Measurements from ENCODE around the gene CYLD.

The CYLD gene

DNA sequence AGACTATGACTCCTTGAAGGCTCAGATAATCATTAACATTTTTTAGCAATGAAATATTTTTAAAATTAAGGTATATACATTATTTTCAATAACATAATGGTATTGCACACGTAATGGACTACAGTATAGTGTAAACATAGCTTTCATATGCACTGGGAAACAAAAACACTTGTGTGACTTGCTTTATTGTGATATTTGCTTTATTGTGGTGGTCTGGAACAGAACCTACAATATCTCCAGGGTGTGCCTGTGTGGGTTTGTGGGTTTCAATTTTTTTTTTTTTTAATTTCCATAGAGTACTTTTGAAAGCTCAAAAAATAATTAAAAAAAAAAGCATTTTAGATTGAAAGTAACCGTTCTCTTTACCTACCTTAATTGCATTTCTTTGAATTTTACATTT, 25.3 kb downstream of the CYLD start:
- H3K9ac ChIP-seq (ENCODE audit: insufficient read length, low read depth), result no peak overlapping the region
- H3K4me1 ChIP-seq (ENCODE audit: insufficient read depth, insufficient read length), result no peaks in the 10 kb centered on the region
- peaks cover 17% of the 10 kb centered on the region for H3K9me3 ChIP-seq (ENCODE audit: insufficient read depth, low read length)
- TF ChIP-seq SUZ12 (IDR thresholded peaks at IDR 0.05; ENCODE audit: extremely low read depth, insufficient read depth, insufficient read length), result no peak
- TF ChIP-seq YY1 (IDR thresholded peaks at IDR 0.05; ENCODE audit: insufficient read depth, insufficient read length), result no peak
- TF ChIP-seq ZNF274 (IDR thresholded peaks at IDR 0.05; ENCODE audit: low read depth, low read length), result no peak
- DNase-seq (ENCODE audit: low read depth, low spot score), result no peak
- H3K27me3 ChIP-seq (ENCODE audit: insufficient read depth, insufficient read length), result no peaks in the 10 kb centered on the region
- H3K4me3 ChIP-seq (ENCODE audit: insufficient read length, low read depth), result no peak overlapping the region
- no peaks in the 10 kb centered on the region for H3K36me3 ChIP-seq (ENCODE audit: insufficient read depth, insufficient read length, low read length)

DNA sequence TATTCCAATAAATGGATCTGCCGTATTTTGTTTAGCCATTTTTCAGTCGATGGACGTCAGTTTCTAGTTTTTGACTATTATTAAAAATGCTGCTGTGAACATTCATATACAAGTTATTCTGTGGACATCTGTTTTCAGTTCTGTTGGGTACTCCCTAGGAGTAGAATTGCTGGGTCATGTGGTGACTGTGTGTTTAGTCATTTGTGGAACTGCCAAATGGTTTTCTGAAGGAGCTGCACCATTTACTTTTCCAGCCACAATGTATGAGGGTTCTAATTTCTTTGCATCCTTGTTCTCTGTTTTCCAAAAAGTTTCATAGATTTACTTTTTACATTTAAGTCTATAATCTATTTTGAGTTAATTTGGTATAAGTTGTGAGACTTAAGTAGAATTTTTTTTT, 29.5 kb downstream of the CYLD start:
- Histone ChIP-seq H3K9me3 (ENCODE audit: insufficient read depth, low read length) (peaks cover 2% of the 10 kb centered on the region), H3K9ac (ENCODE audit: insufficient read length, low read depth) (no peak overlapping the region), H3K4me1 (ENCODE audit: insufficient read depth, insufficient read length) (no peaks in the 10 kb centered on the region), H3K4me3 (ENCODE audit: insufficient read length, low read depth) (no peak overlapping the region), H3K36me3 (ENCODE audit: insufficient read depth, insufficient read length, low read length) (no peaks in the 10 kb centered on the region), H3K27me3 (ENCODE audit: insufficient read depth, insufficient read length) (no peaks in the 10 kb centered on the region)
- DNase-seq (ENCODE audit: low read depth, low spot score), result no peak
- TF ChIP-seq YY1 (IDR thresholded peaks at IDR 0.05; ENCODE audit: insufficient read depth, insufficient read length), result no peak
- TF ChIP-seq ZNF274 (IDR thresholded peaks at IDR 0.05; ENCODE audit: low read depth, low read length), result no peak
- TF ChIP-seq SUZ12 (IDR thresholded peaks at IDR 0.05; ENCODE audit: extremely low read depth, insufficient read depth, insufficient read length), result no peak

DNA sequence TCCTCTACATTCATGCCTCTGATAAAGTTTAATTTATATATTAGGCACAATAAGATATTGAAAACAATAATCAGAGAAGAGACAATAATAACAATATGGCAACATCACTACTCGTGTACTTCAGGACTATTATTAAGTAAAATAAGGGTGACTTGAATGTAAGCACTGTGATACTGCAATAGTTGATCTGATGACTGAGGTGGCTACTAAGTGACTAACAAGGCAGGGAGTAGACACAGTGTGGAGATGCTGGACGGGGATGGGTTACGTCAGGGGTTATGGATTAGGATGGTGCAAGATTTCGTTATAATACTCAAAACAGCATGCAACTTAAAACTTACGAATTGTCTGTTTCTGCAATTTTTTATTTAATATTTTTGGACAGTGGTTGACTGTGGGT, 32.5 kb downstream of the CYLD start:
- no peak overlapping the region for H3K4me3 ChIP-seq (ENCODE audit: insufficient read length, low read depth)
- H3K36me3 ChIP-seq (ENCODE audit: insufficient read depth, insufficient read length, low read length), result no peaks in the 10 kb centered on the region
- H3K9ac ChIP-seq (ENCODE audit: insufficient read length, low read depth), result no peak overlapping the region

DNA sequence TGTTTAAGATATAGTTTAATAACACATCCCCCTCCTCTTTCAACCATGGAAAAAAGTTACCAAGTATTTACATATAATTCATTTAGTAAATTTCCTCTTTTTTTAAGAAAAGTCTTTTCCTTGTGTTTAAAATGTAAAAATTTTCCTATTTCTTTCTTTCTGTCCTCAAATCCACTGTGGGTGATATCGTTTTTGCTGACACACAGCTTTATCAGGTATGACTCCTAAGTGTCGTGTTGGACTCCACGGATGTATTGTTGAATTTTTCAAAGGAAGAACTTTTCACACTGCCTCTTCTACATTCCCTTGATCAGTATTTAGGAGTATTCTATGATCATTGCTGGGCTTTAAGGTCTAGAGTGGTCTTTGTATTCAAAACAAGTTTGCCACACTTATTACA, 33.1 kb downstream of the CYLD start:
- H3K36me3 ChIP-seq (ENCODE audit: insufficient read depth, insufficient read length, low read length), result peaks cover 5% of the 10 kb centered on the region
- TF ChIP-seq YY1 (IDR thresholded peaks at IDR 0.05; ENCODE audit: insufficient read depth, insufficient read length) (no peak), SUZ12 (IDR thresholded peaks at IDR 0.05; ENCODE audit: extremely low read depth, insufficient read depth, insufficient read length) (no peak), ZNF274 (IDR thresholded peaks at IDR 0.05; ENCODE audit: low read depth, low read length) (no peak)
- no peaks in the 10 kb centered on the region for H3K4me1 ChIP-seq (ENCODE audit: insufficient read depth, insufficient read length)

More for the DNA sequence above, 32.5 kb downstream of the CYLD start:
- no peaks in the 10 kb centered on the region for H3K27me3 ChIP-seq (ENCODE audit: insufficient read depth, insufficient read length)
- no peaks in the 10 kb centered on the region for H3K9me3 ChIP-seq (ENCODE audit: insufficient read depth, low read length)
- TF ChIP-seq SUZ12 (IDR thresholded peaks at IDR 0.05; ENCODE audit: extremely low read depth, insufficient read depth, insufficient read length) (no peak), YY1 (IDR thresholded peaks at IDR 0.05; ENCODE audit: insufficient read depth, insufficient read length) (no peak), ZNF274 (IDR thresholded peaks at IDR 0.05; ENCODE audit: low read depth, low read length) (no peak)
- no peaks in the 10 kb centered on the region for H3K4me1 ChIP-seq (ENCODE audit: insufficient read depth, insufficient read length)
- DNase-seq (ENCODE audit: low read depth, low spot score), result no peak

DNA sequence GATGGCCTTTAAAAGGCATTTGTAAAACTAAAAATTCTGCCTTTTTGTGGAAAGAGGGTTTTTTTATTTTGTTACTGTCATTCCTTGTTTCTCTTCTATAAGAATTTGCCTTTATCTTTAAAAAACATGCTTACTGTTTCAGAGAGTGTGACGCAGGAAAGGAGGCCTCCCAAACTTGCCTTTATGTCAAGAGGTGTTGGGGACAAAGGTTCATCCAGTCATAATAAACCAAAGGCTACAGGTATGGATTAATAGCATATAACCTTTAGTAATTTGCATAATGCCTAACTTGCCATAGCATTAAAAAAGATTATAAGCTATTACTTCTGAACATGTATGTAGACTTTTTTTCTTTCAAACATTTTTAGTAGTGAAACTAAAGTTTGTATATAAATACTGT, 34.2 kb downstream of the CYLD start:
- no peaks in the 10 kb centered on the region for H3K9me3 ChIP-seq (ENCODE audit: insufficient read depth, low read length)
- H3K4me1 ChIP-seq (ENCODE audit: insufficient read depth, insufficient read length), result no peaks in the 10 kb centered on the region
- no peak overlapping the region for H3K9ac ChIP-seq (ENCODE audit: insufficient read length, low read depth)
- no peak for DNase-seq (ENCODE audit: low read depth, low spot score)
- H3K27me3 ChIP-seq (ENCODE audit: insufficient read depth, insufficient read length), result no peaks in the 10 kb centered on the region
- TF ChIP-seq SUZ12 (IDR thresholded peaks at IDR 0.05; ENCODE audit: extremely low read depth, insufficient read depth, insufficient read length) (no peak), YY1 (IDR thresholded peaks at IDR 0.05; ENCODE audit: insufficient read depth, insufficient read length) (no peak), ZNF274 (IDR thresholded peaks at IDR 0.05; ENCODE audit: low read depth, low read length) (no peak)
- peaks cover 6% of the 10 kb centered on the region for H3K36me3 ChIP-seq (ENCODE audit: insufficient read depth, insufficient read length, low read length)
- no peak overlapping the region for H3K4me3 ChIP-seq (ENCODE audit: insufficient read length, low read depth)

More for the DNA sequence above, 33.1 kb downstream of the CYLD start:
- Histone ChIP-seq H3K27me3 (ENCODE audit: insufficient read depth, insufficient read length) (no peaks in the 10 kb centered on the region), H3K9me3 (ENCODE audit: insufficient read depth, low read length) (no peaks in the 10 kb centered on the region), H3K9ac (ENCODE audit: insufficient read length, low read depth) (no peak overlapping the region), H3K4me3 (ENCODE audit: insufficient read length, low read depth) (no peak overlapping the region)
- no peak for DNase-seq (ENCODE audit: low read depth, low spot score)

DNA sequence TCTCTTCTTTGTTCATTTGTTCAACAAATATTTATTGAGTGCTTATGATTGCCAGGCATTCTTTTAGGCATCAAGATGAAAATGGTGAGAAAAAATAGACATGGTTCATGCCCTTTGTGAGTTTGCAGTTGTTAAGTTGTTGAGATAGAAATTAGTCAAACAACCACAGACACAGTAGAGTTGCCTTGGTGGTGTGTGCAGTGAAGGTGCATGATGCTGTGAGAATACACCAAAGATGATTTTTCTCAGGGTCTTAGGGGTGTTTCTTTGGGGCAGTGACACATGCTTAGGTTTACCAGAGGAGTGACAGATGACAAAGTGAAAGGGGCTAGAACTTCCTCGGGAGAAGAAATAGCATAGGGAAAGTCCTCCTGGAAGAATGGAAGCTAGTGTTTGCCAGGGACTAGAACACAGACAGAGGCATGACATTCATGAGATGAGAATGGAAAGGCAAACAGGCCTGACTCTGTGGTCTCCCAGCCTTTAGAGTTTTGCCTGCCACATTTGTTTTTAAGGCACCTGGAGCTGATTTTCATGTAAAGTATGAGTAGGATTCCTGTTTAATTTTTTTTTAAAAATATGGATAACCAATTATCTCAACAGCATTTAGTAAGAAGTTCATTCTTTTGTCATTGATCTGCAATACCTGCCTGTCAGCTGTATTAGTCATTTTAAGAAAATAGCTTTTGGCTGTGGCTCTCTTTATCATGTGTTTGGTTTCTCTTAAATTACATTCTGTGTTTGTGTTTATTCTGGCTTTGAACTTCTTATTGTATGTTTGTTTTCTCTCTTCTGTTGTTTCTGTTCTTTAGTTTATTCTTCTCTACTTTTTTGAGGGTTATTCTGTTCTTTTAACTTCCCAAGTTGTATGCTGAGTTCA, 36.6 kb downstream of the CYLD start:
- H3K36me3 ChIP-seq (ENCODE audit: insufficient read depth, insufficient read length, low read length), result peaks cover 9% of the 10 kb centered on the region
- no peaks in the 10 kb centered on the region for H3K4me1 ChIP-seq (ENCODE audit: insufficient read depth, insufficient read length)
- TF ChIP-seq SUZ12 (IDR thresholded peaks at IDR 0.05; ENCODE audit: extremely low read depth, insufficient read depth, insufficient read length) (no peak), YY1 (IDR thresholded peaks at IDR 0.05; ENCODE audit: insufficient read depth, insufficient read length) (no peak), ZNF274 (IDR thresholded peaks at IDR 0.05; ENCODE audit: low read depth, low read length) (no peak)

DNA sequence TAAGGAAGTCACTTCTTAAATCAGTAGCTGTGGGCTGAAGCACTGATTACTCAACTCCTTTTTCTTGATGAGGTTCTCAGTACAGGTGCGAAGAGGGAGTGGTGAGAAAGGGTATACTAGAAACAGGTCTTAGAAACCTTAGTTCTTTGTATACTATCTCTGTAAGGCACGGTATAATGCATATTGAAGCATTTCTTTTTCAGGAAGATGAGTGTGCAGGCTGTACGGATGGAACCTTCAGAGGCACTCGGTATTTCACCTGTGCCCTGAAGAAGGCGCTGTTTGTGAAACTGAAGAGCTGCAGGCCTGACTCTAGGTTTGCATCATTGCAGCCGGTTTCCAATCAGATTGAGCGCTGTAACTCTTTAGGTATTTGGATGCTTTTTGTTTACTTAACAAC, 39.2 kb downstream of the CYLD start:
- DNase-seq (ENCODE audit: low read depth, low spot score), result peak; percentile 28
- no peaks in the 10 kb centered on the region for H3K9me3 ChIP-seq (ENCODE audit: insufficient read depth, low read length)
- H3K4me3 ChIP-seq (ENCODE audit: insufficient read length, low read depth), result no peak overlapping the region
- TF ChIP-seq ZNF274 (IDR thresholded peaks at IDR 0.05; ENCODE audit: low read depth, low read length), result no peak
- TF ChIP-seq SUZ12 (IDR thresholded peaks at IDR 0.05; ENCODE audit: extremely low read depth, insufficient read depth, insufficient read length), result no peak
- no peak for TF ChIP-seq YY1 (IDR thresholded peaks at IDR 0.05; ENCODE audit: insufficient read depth, insufficient read length)
- no peaks in the 10 kb centered on the region for H3K4me1 ChIP-seq (ENCODE audit: insufficient read depth, insufficient read length)
- no peaks in the 10 kb centered on the region for H3K27me3 ChIP-seq (ENCODE audit: insufficient read depth, insufficient read length)
- peaks cover 9% of the 10 kb centered on the region for H3K36me3 ChIP-seq (ENCODE audit: insufficient read depth, insufficient read length, low read length)
- H3K9ac ChIP-seq (ENCODE audit: insufficient read length, low read depth), result no peak overlapping the region

More for the DNA sequence above, 36.6 kb downstream of the CYLD start:
- DNase-seq (ENCODE audit: low read depth, low spot score), result no peak
- Histone ChIP-seq H3K9me3 (ENCODE audit: insufficient read depth, low read length) (no peaks in the 10 kb centered on the region), H3K27me3 (ENCODE audit: insufficient read depth, insufficient read length) (no peaks in the 10 kb centered on the region), H3K9ac (ENCODE audit: insufficient read length, low read depth) (no peak overlapping the region), H3K4me3 (ENCODE audit: insufficient read length, low read depth) (no peak overlapping the region)
